ENCODE data around the gene CLEC9A.

Gene CLEC9A

GRCh38 chr12:10110256-10110844, 79.9 kb downstream of the CLEC9A start:
- no peak for DNase-seq (ENCODE audit: low read depth in 2 of 3, low spot score in 1 of 3)

DNA sequence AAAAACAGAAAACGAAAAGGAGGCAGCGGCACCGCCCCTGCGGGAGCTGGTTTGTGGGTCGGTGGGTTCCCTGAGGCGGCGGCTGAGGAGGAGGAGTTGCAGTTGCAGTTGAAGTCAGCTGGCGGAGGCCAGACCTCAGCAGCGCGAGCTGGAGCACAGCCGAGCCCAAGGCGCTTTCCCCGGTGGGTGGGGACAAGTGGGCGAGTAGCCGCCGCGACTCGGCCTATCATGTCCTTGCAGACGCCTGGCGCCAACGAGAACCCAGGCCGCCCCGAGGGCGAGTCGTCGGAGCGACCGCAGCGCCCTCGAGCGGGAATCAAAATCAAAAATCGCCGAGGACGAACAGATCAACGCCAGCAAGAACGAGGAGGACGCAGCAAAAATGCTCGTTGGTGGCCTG, 81.0 kb downstream of the CLEC9A start:
- DNase-seq (ENCODE audit: low read depth in 2 of 3, low spot score in 1 of 3), result no peak

DNA sequence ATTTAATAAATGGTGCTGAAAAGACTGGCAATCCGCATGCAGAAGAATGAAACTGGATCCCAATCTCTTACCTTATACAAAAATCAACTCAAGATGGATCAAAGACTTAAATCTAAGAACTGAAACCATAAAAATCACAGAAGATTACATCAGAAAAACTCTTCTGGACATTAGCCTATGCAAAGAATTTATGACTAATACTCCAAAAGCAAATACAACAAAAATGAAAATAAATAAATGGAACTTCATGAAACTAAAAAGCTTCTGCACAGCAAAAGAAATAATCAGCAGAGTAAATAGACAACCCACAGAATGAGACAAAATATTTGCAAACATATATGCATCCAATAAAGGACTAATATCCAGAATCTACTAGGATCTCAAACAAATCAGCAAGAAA, 82.6 kb downstream of the CLEC9A start:
- no peak for DNase-seq (ENCODE audit: low read depth in 2 of 3, low spot score in 1 of 3)

DNA sequence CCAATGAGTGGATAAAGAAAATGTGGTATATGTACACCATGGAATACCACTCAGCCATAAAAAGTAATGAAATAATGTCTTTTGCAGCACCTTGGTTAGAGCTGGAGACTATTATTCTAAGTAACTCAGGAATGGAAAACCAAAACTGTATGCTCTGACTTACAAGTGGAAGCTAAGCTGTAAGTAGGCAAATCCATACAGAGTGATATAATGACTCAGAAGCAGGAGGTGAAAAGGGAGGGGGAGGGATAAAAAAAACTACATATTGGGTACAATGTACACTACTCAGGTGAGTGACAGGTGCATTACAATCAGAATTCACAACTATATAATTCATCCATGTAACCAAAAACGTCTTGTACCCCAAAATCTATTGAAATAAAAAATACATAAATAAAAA, 83.4 kb downstream of the CLEC9A start:
- DNase-seq (ENCODE audit: low read depth in 2 of 3, low spot score in 1 of 3), result no peak

GRCh38 chr12:10115311-10115710, 84.8 kb downstream of the CLEC9A start:
- DNase-seq (ENCODE audit: low read depth in 2 of 3, low spot score in 1 of 3), result no peak
